NCI-H748 (cell line): ENCODE measurements around the gene SERTAD1.
"Not testable (repeated sequence)": the region's sequence is repeated elsewhere in the genome, so short reads cannot be mapped to it uniquely, and the experiment has no call there.

Experiments used
- DNase-seq: peaks from one replicate; lab custom pipeline; 2025; ENCODE audit not compliant: unreplicated experiment; lab: John Stamatoyannopoulos, UW

Gene SERTAD1

DNA sequence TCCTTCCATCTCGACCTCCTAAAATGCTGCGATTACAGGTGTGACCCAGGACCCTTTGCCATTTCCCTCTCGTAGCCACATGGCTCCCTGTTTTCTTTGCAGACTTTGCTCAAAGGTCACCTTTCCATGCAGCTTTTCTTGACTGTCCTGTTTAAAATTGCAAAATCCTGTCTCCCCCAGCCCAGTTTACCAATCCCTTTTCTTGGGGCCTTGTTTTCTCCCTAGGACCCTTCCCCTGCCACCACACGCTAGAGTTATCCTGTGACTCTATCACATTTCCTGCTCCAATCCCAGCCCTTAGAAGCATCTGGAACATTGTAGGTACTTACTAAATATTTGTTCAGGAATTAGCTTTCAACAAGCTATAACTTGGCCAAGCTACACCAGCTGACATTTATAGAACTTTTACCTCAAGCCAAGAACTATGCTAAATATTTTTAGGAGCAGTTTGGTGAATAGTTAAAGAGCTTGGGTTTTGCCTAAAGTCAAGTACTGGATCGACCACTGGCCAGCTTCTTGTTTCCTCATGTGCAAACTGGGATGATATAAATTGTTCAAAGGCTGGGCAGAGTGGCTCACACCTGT is 27.5 kb upstream of the SERTAD1 start:
- DNase-seq, result no peak

DNA sequence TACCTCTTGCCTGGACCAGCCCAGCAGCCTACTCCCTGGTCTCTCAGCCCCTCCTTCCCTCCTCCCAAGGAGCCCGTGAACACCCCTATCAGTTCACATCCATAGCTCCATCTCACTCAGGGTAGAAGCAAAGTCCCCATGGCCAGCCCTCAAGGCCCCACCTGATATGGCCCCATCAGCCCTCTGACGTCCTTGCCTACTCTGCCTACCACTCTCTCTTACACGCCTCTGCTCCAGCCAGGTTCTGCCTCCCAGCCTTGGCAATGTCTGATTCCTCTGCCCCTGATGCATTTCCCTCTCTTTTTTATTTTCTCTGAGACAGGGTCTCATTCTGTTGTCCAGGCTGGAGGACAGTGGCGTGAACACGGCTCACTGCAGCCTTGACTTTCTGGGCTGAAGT is 26.2 kb upstream of the SERTAD1 start:
- no peak for DNase-seq

DNA sequence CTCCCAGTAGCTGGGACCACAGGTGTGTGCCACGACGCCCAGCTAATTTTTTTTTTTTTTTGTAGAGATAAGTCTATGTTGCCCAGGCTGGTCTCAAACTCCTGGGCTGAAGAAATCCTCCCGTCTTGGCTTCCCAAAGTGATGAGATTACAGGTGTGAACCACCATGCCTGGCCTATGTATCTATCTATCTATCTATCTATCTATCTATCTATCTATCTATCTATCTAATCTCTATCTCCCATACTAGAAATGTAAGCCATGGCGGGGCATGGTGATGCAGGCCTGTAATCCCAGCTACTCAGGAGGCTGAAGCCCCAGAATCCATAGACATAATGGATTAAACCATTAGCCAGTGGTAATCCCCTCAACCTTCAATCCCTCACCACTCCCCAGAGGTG is 24.9 kb upstream of the SERTAD1 start:
- no peak for DNase-seq

- no peak for DNase-seq
These were observed 23.7 kb upstream of the SERTAD1 start for GRCh38 chr19:40449506-40449905.

GRCh38 chr19:40446263-40446784 is 20.5 kb upstream of the SERTAD1 start:
- no peak for DNase-seq

- DNase-seq, result peak; percentile 23
These were observed 20.0 kb upstream of the SERTAD1 start for GRCh38 chr19:40445780-40446262.

DNA sequence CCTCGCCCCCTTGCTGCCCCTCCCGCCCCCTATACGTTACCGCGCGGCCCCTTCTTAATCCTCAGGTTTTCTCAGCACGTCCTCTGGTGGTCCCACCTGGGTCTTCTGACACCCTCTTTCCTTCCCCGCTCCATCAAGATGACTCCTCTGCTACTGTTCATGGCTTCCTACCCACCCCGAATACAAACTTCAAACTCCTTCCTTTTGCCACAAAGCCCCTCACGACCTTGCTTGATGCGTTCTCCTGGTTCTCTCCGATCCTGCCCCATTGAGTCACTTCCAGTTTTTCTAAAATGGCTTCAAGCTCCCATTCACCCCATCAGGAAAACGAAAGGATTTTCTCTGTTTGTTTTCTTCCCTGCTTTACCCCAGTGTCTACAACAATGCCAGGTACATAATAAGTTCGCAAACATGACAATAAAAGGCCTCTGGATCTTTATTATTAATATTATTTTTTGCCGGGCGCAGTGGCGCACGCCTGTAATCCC is 19.1 kb upstream of the SERTAD1 start:
- DNase-seq, result no peak

DNA sequence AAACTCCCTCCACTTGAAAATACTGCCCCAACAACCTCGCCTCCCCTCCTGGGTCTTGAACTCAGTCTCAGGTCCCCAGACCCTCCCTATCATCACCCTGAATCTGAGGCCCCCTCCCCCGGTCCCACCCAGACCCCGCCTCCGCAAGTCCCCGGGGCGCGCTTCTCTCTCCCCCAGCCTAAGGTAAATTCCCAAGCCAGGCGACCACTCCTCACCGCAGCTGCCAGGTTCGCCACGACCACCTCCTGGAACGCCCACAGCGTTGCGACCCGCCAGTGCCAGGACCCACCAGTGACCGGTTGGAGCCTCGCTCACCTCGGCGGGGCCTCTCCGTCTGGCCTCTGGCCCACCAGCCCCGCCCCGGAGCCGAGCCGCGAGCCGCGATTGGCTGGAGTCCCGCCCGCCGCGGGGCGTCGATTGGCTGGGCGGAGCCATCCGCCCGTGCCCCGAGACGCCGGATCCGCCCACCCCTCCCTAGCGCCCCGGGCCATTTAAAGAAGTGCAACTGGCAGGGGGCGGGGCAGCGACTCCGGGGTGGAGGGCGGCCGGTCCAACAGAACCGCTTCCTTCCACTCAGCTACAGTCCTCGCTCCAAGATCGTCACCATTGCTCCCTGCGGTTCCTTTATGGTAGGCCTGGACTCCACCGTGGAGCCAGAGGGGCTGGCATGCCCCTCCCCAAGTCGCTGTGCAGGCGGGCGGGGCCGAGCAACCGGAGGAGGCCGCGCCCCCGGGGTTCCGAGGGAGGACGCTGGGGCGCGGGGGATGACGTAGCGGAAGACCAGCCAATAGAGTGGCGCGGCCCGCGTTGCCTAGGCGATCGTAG is 18.4 kb upstream of the SERTAD1 start, which contains the start of gene SERTAD3:
Gene SERTAD3, minus strand, starts transcription at position 336 of the 825 bp plus-strand sequence. CDS start 2,255 bp downstream, outside the sequence.
- peak; percentile 98 for DNase-seq

DNA sequence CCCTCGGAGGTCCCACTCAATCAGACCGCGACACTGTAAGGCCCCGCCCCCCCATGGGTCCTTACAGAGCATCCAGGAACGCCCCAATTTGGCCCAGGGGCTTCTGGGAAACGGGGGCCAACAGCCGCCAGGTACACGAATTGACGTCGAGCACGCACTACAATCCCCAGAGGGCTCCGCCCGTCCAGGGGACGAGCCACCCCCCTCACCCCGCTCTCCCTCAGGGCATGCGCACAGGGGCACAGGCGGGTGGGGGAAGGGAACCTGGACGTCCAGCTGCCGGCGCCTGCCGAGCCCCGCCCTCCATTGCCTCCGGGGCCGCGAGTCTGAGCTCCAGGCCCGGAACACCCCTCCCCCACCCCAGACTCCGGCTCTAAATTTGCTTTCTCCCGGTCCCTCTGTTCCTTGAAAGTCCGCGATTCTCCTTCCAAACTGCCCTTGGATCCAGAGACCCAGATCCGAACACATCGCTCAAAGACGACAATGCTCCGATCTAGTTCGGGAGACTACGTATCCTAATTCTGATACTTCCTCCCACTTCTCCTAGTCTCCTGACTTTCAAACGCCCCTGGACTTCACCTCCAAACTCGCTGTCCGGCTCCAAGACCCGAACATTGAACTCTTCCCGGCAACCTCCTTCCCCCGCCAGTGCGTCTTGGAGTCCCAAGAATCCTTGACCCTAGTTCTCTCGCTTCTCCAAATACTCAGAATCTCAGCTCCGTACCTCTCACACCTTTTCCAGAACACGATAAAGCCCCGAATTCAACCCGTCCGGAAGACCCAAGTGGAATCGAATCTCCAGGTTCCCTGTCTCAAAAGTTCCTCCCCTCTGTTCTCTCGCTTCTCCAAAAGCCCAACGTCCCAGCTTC is 17.6 kb upstream of the SERTAD1 start:
- DNase-seq, result peak; percentile 100

DNA sequence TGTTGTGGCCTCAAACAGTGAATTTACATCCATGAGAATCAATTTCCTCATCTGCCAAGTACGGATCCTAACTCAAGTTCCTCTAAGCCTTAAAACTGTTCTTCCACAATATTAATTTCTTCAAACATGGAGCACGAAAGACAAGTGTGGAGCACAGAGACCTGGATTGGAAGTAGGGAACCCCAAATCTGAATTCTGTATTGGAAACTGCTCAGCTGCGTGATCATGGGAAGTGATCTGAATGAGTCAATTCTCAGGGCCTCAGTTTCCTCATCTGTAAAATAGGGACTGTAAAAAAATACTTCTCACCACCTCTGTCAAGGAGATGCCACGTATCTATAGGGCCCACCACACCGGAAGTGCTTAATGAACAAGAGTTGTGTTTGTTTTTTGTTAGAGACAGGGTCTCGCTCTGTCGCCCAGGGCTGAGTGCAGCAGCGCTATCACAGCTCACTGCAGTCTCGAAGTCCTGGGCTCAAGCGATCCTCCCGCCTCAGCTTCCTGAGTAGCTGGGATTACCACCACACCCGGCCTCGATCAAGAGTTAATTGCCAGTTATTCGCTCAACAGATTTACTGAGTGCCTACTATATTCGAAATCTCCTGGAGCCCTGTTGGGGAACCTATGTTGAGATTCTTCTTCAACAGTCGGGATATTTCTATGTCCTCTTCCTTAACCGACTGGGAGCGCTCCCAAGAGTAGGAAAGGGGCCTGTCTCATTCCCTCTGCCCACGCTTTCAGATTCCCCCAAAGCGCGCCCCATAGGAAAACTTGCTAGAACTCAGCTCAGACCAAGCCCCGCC is 16.7 kb upstream of the SERTAD1 start:
- DNase-seq, result peak; percentile 66

DNA sequence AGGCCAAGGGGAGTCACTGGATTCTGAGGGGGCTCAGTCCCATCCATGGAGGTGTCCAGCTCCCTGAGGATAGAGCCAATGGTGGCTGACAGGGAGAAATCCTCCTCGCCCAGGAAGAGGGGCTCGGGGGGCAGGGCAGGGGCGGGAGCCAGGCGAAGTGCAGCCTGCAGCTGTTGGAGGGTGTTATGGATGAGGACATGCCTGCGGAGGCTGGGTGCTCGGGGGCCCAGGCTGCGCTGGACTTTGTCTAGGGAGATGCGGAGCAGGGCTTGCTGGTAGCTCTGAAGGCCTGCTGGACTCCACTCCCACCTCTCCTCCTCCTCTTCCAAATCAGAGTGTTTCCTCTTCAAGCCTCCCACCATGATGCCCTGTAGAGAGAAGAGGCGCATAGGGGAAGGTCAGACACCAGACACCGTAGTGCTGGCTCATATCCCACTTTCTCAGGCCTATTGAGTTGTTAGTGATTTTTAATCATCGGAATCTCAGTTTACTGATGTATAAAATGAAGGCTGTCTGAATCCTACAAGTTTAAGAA is 16.0 kb upstream of the SERTAD1 start:
- DNase-seq, result no peak

- DNase-seq, result no peak
These were observed 12.5 kb upstream of the SERTAD1 start for GRCh38 chr19:40438284-40438683.

DNA sequence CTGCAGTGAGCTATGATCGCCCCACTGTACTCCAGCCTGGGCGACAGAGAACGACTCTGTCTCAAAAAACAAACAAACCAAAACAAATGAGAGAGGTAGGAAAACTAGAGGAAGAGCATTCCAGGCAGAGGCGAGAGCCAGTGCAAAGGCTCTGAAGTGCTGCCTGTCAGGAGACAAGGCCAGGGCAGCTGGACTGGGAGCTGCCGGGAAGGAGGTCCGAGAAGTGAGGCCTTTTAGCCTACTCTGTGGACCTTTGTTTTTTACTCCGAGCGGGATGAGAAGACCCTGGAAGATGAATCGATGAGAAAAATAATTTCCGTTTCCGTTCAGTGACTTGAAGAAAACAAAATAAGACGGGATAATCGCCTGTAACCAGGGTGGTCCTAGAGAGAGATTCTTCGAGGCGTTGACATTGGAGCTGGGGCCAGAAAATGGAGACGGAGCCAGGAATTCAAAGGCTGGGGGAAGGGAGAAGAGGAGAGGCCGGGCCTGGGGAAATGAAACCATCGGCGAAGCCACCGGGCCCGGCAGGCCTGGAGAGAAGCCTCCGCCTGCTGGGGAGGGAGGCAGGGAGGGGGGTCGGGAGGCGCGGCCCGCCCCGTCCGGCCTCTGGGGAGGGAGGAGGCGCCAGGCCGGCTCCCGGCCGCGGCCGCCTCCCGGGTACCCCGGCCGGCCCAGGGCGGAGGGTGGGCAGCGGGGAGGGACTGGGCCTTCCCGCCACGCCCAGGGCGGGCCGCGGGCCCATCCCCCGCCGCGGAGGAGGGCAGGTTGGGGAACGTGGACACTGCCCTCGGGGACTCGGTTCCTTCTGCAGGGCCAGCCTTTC is 7.8 kb upstream of the SERTAD1 start:
- peak; percentile 92 for DNase-seq

DNA sequence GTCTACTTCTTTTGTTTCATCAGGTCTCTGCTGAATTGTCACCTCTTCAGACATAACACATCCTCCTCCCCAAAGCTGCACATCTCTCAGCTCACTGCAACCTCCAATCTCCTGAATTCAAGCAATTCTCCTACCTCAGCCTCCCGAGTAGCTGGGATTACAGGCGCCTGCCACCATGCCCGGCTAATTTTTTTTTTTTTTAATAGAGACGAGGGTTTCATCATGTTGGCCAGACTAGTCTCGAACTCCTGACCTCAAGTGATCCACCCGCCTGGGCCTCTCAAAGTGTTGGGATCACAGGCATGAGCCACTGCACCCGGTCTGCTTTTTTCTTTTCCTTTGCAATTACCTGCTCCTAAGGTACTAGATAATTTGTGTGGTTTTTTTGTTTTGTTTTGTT is 7.0 kb upstream of the SERTAD1 start:
- not testable (repeated sequence) for DNase-seq

DNA sequence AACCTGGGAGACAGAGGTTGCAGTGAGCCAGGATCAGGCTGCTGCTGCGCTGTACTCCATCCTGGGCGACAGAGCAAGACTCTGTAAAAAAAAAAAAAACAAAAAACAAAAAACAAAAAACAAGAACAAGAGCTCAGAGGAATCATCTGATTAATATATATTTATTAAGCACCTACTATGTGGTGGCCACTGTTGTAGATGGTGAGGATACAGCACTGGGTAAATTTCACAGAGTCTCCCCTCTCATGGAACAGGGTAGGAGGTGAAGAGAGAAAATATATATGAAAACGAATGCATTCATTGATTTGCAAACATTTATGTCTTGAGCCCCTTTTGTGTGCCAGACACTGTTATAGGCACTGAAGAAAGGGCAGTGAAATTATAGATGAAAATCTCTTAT is 5.9 kb upstream of the SERTAD1 start:
- DNase-seq, result no peak

DNA sequence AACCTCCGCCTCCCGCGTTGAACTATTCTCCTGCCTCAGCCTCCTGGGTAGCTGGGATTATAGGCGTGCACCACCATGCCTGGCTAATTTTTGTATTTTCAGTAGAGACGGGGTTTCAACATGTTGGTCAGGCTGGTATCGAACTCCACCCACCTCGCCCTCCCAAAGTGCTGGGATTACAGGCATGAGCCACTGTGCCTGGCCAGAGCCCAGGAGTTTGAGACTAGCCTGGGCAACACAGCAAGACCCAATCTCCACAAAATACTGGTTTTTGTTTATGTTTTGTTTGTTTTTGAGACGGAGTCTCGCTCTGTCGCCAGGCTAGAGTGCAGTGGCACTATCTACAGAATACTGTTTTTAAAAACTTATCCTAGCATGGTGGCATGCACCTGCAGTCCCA is 4.5 kb upstream of the SERTAD1 start:
- not testable (repeated sequence) for DNase-seq

DNA sequence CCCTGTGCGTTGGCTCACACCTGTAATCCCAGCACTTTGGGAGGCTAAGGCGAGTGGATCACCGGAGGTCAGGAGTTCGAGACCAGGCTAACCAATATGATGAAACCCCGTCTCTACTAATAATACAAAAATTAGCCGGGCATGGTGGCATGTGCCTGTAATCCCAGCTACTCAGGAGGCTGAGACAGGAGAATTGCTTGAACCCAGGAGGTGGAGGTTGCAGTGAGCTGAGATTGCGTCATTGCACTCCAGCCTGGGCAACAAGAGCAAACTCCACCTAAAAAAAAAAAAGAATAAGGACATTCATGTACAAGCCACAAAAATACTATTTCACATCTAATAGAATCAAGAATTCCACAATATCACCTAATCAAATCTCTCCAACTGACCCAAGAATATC is 2.4 kb upstream of the SERTAD1 start:
- DNase-seq, result not testable (repeated sequence)

DNA sequence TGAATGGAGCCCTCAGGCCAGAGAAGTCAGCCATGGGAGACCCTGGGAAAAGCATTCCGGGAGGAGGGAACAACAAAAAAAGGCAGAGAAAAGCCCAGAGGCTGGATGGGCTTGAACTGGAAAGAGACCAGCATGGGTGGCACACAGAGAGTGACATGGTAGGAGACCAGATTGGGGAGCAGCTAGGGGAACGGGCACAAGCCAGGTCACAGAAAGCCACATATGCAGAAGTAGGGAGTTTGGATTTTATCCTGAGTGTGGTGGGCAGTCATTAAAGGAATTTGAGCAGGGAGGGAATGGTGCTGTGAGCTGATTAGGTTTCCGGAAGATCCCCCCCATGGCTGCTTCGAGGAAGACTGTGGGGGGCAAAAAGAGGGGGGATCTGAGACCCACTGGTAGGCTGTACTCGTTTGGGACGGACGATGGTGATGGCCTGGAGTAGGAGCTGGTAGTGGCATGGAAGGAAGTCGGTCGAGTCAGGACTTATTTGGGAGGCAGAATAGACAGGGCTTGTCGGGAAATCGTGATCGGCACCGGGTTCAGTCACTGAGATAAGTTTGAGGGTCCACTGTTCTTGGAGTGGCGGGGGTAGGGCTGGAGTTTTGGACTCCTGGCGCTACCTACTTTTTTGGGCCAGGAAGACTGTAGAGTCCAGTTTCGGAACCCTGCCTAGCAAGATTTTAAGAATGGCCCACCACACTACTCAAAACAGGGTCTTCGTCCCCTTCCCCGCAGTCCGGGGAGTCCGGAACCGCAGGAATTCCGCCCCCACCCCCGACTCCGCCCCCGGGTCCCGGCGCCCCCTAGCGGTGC is 949 bp downstream of the SERTAD1 start:
- DNase-seq, result no peak
